Sigmoid colon (tissue), 7 donors: ENCODE results near the gene ZNF521. TPM values are rescaled to one million over a fixed set of nuclear protein-coding genes. Genes with fewer than 3 reads are reported as not detected.

Experiments
- DNase-seq: peaks from one replicate; pipeline ENCODE4 v3.0.0-alpha.2; 2019
- H3K27ac ChIP-seq, 4 donors: fragments of 200-600 bp; sonication (generic); one replicate each; pipeline ENCODE4 v1.5.1; 2016 to 2019; ENCODE audit warnings: mild to moderate bottlenecking in 1 of 4
- H3K27me3 ChIP-seq, 3 donors: fragments of 200-600 bp; sonication (generic); one replicate each; pipeline ENCODE4 v1.5.1; 2019; ENCODE audit warnings: mild to moderate bottlenecking in 1 of 3
- H3K36me3 ChIP-seq, 4 donors: fragments of 200-600 bp; sonication (generic); one replicate each; pipeline ENCODE4 v1.5.1; 2016 to 2019
- H3K4me1 ChIP-seq, 4 donors: fragments of 200-600 bp; sonication (generic); one replicate each; pipeline ENCODE4 v1.5.1; 2017 to 2019
- H3K4me3 ChIP-seq, 4 donors: fragments of 200-600 bp; sonication (generic); one replicate each; pipeline ENCODE4 v1.5.1; 2017 to 2019; ENCODE audit warnings: mild to moderate bottlenecking in 2 of 4, moderate library complexity in 1 of 4
- H3K9me3 ChIP-seq, 4 donors: fragments of 200-600 bp in 3 of 4; sonication (generic) in 3 of 4; one replicate each; pipeline versions ENCODE4 v1.5.1 to v1.6.1; 2013 to 2019
- CTCF ChIP-seq, 4 experiments: fragments of 450-650 bp in 3 of 4; fragments of 200-600 bp in 1 of 4; IDR thresholded peaks; one replicate each; pipeline ENCODE4 v1.5.1; 2016 to 2019; ENCODE audit warnings: antibody characterized with exemption in 4 of 4, mild to moderate bottlenecking in 3 of 4, moderate library complexity in 2 of 4
- EP300 ChIP-seq, 4 donors: sonication (generic); formaldehyde crosslinking; IDR thresholded peaks; one replicate each; pipeline ENCODE4 v1.6.1; 2017; ENCODE audit warnings: antibody characterized with exemption in 4 of 4
- POLR2A ChIP-seq, 2 donors: fragments of 450-650 bp; IDR thresholded peaks; one replicate each; pipeline ENCODE4 v1.6.1; 2016; ENCODE audit warnings: antibody characterized with exemption in 2 of 2, mild to moderate bottlenecking in 2 of 2, moderate library complexity in 2 of 2
- POLR2AphosphoS5 ChIP-seq, 4 donors: sonication (generic); formaldehyde crosslinking; IDR thresholded peaks; one replicate each; pipeline ENCODE4 v1.6.1; 2017; ENCODE audit warnings: antibody characterized with exemption in 4 of 4
- WGBS, 2 donors: extraction: QIAGEN DNeasy Blood & Tissue Kit; methylation state at CpG; one replicate each; pipeline ENCODE4 v1.1.7; 2013; 5-methylcytosine and 5-hydroxymethylcytosine counted together
- intact Hi-C: fragments of 100-400 bp; cut with DNase I; formaldehyde crosslinking; loops from one replicate; pipeline ENCODE4 v1.15.1; 2023
- polyA plus RNA-seq, 3 donors: library from polyadenylated mRNA; stranded (reverse); fragments of 200-250 nt; gene quantifications; one replicate each; pipeline ENCODE4 v1.2.3, GENCODE V29; 2013
- total RNA-seq, 4 donors: library from RNA; depleted of rRNA; stranded (reverse); fragments of >200 nt; gene quantifications; one replicate each; pipeline ENCODE4 v1.1.0, GENCODE V29; 2016
- donor health status: healthy with polysubstance abuse.
- donor health status: Bipolar disorder and iron deficiency.
- donor health status: healthy.

ZNF521 gene
- total and polyA plus RNA-seq, 7 donors, result 0.69 to 40.2 (median 12.0) TPM

GRCh38 chr18:25340762-25341161 lies 11.2 kb downstream of the ZNF521 start:
- no peaks in the 10 kb centered on the region for H3K36me3 ChIP-seq
- intact Hi-C loops, result no loop called here
- H3K27ac ChIP-seq, result no peak overlapping the region
- H3K4me3 ChIP-seq, result no peak overlapping the region
- TF ChIP-seq POLR2A (IDR thresholded peaks at IDR 0.05) (no peak), EP300 (IDR thresholded peaks at IDR 0.05) (no peak), POLR2AphosphoS5 (IDR thresholded peaks at IDR 0.05) (no peak), CTCF (IDR thresholded peaks at IDR 0.05) (no peak)
- 78 to 97% methylated on average over 3 of the region's 3 CpGs for WGBS, 2 donors
- H3K27me3 ChIP-seq, result no peaks in the 10 kb centered on the region
- DNase-seq, result no peak
- no peaks in the 10 kb centered on the region for H3K4me1 ChIP-seq
- no peaks in the 10 kb centered on the region for H3K9me3 ChIP-seq

- Histone ChIP-seq H3K4me3 (no peak overlapping the region), H3K27me3 (no peaks in the 10 kb centered on the region), H3K36me3 (no peaks in the 10 kb centered on the region), H3K4me1 (no peaks in the 10 kb centered on the region), H3K27ac (no peak overlapping the region), H3K9me3 (no peaks in the 10 kb centered on the region)
- DNase-seq, result no peak
- no peak for TF ChIP-seq CTCF (IDR thresholded peaks at IDR 0.05)
- TF ChIP-seq POLR2A (IDR thresholded peaks at IDR 0.05), result no peak
- TF ChIP-seq EP300 (IDR thresholded peaks at IDR 0.05), result no peak
- TF ChIP-seq POLR2AphosphoS5 (IDR thresholded peaks at IDR 0.05), result no peak
- intact Hi-C loops, result loop anchor here (5.0 kb wide), 1 partner anchor 63 kb away; no protein-coding TSS in a partner anchor
- WGBS, 2 donors, result 82 to 84% methylated on average over 6 of the region's 6 CpGs
Measured at GRCh38 chr18:25335676-25336075, 16.3 kb downstream of the ZNF521 start.

GRCh38 chr18:25335062-25335461 lies 16.9 kb downstream of the ZNF521 start:
- Histone ChIP-seq H3K36me3 (no peaks in the 10 kb centered on the region), H3K9me3 (no peaks in the 10 kb centered on the region), H3K27ac (no peak overlapping the region), H3K4me1 (no peaks in the 10 kb centered on the region), H3K27me3 (no peaks in the 10 kb centered on the region), H3K4me3 (no peak overlapping the region)
- DNase-seq, result no peak
- intact Hi-C loops, result loop anchor here (5.0 kb wide), 1 partner anchor 63 kb away; no protein-coding TSS in a partner anchor
- WGBS, 2 donors, result 69 to 86% methylated on average over 3 of the region's 3 CpGs
- no peak for TF ChIP-seq POLR2A (IDR thresholded peaks at IDR 0.05)
- no peak for TF ChIP-seq EP300 (IDR thresholded peaks at IDR 0.05)
- TF ChIP-seq CTCF (IDR thresholded peaks at IDR 0.05), result no peak
- TF ChIP-seq POLR2AphosphoS5 (IDR thresholded peaks at IDR 0.05), result no peak

GRCh38 chr18:25334588-25334987 lies 17.4 kb downstream of the ZNF521 start:
- Histone ChIP-seq H3K4me1 (no peaks in the 10 kb centered on the region), H3K4me3 (no peak overlapping the region), H3K36me3 (no peaks in the 10 kb centered on the region), H3K27ac (no peak overlapping the region), H3K9me3 (no peaks in the 10 kb centered on the region), H3K27me3 (no peaks in the 10 kb centered on the region)
- intact Hi-C loops, result no loop called here
- WGBS, 2 donors, result 51 to 77% methylated on average over 2 of the region's 2 CpGs
- TF ChIP-seq POLR2AphosphoS5 (IDR thresholded peaks at IDR 0.05) (no peak), POLR2A (IDR thresholded peaks at IDR 0.05) (no peak), CTCF (IDR thresholded peaks at IDR 0.05) (no peak), EP300 (IDR thresholded peaks at IDR 0.05) (no peak)
- no peak for DNase-seq

- TF ChIP-seq CTCF (IDR thresholded peaks at IDR 0.05), result no peak
- no peak overlapping the region for H3K4me3 ChIP-seq
- intact Hi-C loops, result no loop called here
- H3K27me3 ChIP-seq, result no peaks in the 10 kb centered on the region
- H3K27ac ChIP-seq, result no peak overlapping the region
- no peaks in the 10 kb centered on the region for H3K9me3 ChIP-seq
- H3K36me3 ChIP-seq, result no peaks in the 10 kb centered on the region
- H3K4me1 ChIP-seq, result peaks cover 0 to 10% (median 5%) of the 10 kb centered on the region in 4 donors
- no peak for DNase-seq
Measured at GRCh38 chr18:25332002-25332401, 20.0 kb downstream of the ZNF521 start.
